Stimulated activated CD4-positive, alpha-beta T cell treated with anti-CD3 and anti-CD28 coated beads, Interleukin-4, amount 100 ng/mL, for 1 hour (primary cell): ENCODE measurements around the gene B4GALT5.

Experiments
- DNase-seq: peaks from one replicate; pipeline ENCODE4 v3.0.0-alpha.2; 2020

B4GALT5 gene

GRCh38 chr20:49699200-49699992, 14.3 kb downstream of the B4GALT5 start:
- DNase-seq = no peak

GRCh38 chr20:49698477-49698876, 15.2 kb downstream of the B4GALT5 start:
- no peak for DNase-seq

GRCh38 chr20:49697071-49697470, 16.6 kb downstream of the B4GALT5 start:
- DNase-seq = no peak

GRCh38 chr20:49696594-49696993, 17.1 kb downstream of the B4GALT5 start:
- no peak for DNase-seq

GRCh38 chr20:49695830-49696229, 17.8 kb downstream of the B4GALT5 start:
- no peak for DNase-seq

- no peak for DNase-seq
Observed at GRCh38 chr20:49694450-49695071, 19.1 kb downstream of the B4GALT5 start.

GRCh38 chr20:49693435-49694171, 20.1 kb downstream of the B4GALT5 start:
- no peak for DNase-seq

- no peak for DNase-seq
Observed at GRCh38 chr20:49692941-49693340, 20.7 kb downstream of the B4GALT5 start.

GRCh38 chr20:49691818-49692568, 21.7 kb downstream of the B4GALT5 start:
- DNase-seq = no peak

- DNase-seq = no peak
Observed at GRCh38 chr20:49690899-49691620, 22.6 kb downstream of the B4GALT5 start.

- no peak for DNase-seq
Observed at GRCh38 chr20:49687595-49688567, 25.8 kb downstream of the B4GALT5 start.

- no peak for DNase-seq
Observed at GRCh38 chr20:49685809-49686208, 27.9 kb downstream of the B4GALT5 start.

GRCh38 chr20:49685161-49685601, 28.5 kb downstream of the B4GALT5 start:
- no peak for DNase-seq

- no peak for DNase-seq
Observed at GRCh38 chr20:49684335-49684997, 29.2 kb downstream of the B4GALT5 start.

- no peak for DNase-seq
Observed at GRCh38 chr20:49682798-49683197, 30.9 kb downstream of the B4GALT5 start.

- DNase-seq = no peak
Observed at GRCh38 chr20:49682278-49682677, 31.4 kb downstream of the B4GALT5 start.

- no peak for DNase-seq
Observed at GRCh38 chr20:49681850-49682216, 31.8 kb downstream of the B4GALT5 start.

GRCh38 chr20:49680484-49680883, 33.2 kb downstream of the B4GALT5 start:
- DNase-seq = no peak

- no peak for DNase-seq
Observed at GRCh38 chr20:49679634-49680033, 34.0 kb downstream of the B4GALT5 start.
